Stimulated activated naive CD4-positive, alpha-beta T cell treated with Interleukin-2 at 50 U/mL for 16 hours (primary cell): ENCODE results near the gene RBFOX2.
"Not testable (repeated sequence)": the region's sequence is repeated elsewhere in the genome, so short reads cannot be mapped to it uniquely, and the experiment has no call there.

Source experiments
- DNase-seq: peaks from one replicate; lab custom pipeline; 2025; lab: John Stamatoyannopoulos, UW

The RBFOX2 gene

DNA sequence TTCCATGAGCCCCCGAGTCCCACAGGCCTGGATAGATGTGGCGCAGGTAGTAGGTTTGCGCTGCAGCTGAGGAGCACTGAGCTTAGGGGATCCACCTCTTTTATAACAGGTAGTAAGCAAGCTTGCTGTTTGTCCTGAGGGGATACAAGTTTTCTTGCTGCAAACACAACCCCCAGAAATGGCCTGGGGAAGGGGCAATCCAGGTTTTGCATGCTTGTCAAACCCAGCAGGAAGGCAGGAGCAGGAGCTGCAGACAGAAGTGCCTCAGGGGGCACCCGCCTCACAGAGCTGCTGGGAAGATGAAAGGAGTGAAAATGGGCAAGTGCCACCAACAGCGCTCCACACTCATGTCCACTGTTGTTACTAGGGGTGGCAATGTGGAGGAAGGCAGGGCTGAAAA is 292.5 kb downstream of the RBFOX2 start:
- DNase-seq, result no peak

DNA sequence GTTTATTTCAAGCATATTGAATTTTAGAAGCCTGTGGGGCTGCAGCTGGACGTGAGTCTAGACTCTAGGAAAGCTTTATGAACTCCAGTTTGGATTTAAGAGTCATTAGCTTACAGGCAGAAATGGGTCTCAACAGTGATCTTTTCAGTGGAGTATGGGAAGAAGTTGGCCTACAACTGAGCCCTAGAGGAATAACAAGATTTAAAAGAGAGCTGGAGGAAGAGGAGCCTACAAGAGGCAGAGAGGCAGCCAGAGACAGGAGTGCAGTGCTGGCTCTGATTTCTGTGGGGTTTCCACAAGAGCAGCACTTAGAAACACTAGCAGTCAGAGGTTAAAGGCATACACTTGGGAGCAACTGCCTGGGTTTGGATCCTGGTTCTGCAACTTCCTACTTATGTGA is 293.1 kb downstream of the RBFOX2 start:
- DNase-seq, result no peak

DNA sequence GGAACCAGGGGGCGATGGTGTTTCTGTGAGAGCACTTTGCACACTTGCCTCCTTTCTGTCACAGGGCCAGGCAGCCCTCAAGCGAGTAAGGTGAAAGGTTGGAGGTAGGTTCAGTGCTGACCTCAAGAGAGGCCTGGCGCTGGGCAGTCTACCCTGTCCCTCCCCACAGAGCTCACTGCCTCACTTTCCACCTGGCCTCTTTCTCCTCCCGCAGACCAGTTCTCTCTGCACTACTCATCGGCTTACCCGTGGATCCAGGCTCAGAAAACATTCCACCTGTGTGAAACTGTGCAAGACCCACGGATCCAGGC is 294.2 kb downstream of the RBFOX2 start:
- DNase-seq, result no peak

DNA sequence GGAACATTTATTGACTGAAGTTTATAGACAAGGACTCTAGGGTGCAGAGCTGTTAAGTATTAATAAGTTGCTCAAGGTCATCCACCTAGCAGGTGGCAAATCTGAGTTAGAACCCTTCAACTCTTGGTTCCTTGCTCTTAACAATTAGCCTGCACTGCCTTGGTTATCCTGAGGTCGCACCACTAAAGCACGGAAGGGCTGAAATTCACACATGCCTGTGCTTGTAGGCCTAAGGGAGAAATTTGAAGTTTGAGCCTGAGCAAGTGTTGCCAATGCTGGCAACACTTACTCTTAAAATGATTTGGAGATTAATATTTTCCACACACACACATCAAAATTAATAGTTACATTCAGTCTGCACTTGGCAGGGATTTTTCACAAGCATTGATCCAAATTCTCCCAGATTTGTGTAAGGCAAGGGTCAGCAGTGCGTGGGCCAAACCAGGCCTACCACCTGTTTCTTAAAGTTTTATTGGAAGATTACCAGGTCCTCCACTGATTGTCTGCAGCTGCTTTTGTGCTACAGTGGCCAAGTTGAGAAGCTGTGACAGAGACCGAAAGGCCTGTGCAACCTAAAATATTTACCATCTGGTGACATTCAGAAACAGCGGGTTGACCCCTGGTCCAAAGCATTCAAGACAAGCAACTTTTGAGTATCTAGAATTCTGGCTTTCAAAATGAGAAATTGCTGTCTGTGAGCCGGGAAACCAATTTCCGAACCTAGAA is 294.7 kb downstream of the RBFOX2 start:
- no peak for DNase-seq

DNA sequence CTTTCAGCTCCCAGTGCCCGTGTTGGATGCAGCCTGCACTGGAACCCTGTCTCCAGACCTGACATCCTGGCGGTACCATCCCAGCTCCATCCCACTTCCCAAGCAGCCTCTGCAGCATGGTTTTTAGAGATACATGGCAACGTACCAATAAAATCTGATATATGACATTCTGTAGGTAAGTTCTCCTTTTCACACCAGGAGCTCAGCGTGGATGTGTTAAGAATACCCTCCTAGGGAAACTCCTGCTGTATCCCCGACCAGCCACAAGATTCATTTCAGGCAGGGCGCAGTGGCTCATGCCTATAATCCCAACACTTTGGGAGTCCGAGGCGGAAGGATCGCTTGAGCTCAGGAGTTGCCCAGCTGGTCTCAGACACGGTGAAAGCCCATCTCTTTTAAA is 295.6 kb downstream of the RBFOX2 start:
- DNase-seq, result no peak

DNA sequence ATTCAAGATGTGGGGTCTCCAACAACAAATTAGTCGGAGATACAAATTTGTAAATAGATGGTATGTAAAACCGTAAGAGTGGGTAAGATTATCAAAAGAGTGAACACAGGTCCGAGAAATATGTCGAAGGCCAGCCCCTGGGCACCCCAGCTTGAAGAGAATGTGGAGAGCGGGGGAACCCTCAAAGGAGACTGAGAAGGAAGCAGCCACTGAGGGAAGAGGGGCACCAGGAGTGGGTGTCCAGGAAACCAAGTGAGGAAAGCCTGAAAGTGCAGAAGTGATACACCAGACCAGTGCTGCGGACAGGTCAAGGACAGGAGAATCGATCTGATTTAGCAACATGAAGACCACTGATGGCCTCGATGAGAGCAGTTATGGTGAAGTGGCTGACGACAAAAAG is 296.5 kb downstream of the RBFOX2 start:
- DNase-seq, result no peak

DNA sequence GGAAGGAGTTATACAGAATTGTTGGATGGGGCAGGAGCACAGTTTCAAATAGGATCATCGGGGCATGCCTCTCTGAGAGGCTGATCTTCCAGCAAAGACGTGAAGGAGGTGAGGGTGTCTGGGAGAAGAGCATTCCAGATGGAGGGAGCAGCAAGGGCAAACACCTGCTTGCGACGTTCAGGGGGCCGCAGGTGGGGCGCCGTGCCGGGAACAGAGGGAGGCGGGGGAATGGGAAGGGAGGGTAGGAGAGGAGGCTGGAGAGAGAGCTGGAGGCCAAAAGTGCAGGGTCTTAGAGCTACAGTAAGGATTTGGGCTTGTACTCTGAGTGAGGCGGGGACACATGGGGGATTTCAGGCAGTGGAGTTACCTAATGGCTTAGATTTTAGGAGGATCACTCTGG is 297.3 kb downstream of the RBFOX2 start:
- DNase-seq, result no peak

DNA sequence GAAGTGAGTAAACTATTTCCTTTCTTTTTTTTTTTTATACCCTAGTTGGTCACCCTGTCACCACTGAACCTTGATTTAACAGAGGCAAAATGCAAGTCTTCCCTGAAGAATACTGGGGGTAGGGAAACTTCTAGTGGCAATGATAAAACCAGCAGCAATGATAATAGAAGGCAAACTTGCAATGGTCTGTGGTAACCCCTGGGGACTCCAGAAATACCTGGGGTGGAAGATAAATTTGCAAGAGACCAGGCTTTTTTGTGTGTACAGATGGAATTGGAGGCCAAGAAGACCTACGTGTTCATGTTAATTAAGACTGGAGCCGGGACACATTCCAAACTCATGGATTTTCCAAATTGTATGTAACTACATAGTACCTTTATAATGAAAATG is 299.3 kb downstream of the RBFOX2 start:
- DNase-seq, result no peak

DNA sequence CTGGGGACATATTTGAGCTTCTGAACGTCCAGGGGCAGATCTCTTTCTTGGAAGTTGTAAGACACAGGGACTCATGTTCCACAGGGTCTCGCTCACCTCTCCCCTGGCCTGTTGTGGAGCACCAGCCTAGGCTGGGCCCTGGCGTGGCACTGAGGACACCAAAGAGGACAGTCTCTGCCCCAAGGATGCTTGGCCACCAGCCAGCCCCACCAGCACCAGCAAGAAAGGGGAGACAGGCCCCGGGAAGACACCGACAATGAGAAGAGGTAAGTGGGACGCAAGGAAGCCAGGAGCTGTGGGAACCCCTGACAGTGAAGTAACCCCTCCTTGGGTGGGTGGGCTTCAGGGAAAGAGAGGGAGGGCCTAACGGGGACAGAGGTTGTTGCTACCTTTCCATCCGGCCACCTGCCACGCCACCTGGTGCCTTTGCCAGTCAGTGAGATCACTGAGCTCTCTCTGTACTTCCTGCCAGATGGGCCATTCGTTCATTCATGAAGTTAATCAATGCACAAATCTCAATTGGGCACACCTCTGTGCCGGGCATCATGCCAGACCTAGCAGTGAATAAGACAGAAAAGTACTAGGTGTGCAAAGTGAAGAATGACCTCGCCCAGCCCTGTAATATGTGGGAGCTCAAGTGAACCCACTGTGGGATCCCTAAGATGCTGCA is 299.9 kb downstream of the RBFOX2 start:
- DNase-seq, result no peak

DNA sequence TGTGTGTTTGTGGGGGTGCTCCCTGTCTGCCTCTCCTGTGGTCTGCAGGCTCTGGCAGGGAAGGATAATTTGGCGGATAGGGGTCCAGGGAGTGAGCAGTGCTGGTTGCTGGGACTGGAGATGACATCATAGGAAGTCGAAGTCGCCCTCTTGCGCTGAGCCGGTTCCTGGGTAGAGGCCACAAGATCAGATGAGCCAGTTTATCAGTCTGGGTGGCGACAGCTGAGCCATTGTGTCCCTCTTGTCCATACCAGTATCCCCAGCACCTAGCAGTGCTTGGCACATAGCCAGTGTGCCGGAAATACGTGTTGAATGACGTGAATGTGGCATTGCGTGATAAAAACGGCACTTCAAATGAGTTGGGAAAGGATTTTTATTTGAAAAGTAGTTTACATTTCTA is 301.2 kb downstream of the RBFOX2 start:
- no peak for DNase-seq

DNA sequence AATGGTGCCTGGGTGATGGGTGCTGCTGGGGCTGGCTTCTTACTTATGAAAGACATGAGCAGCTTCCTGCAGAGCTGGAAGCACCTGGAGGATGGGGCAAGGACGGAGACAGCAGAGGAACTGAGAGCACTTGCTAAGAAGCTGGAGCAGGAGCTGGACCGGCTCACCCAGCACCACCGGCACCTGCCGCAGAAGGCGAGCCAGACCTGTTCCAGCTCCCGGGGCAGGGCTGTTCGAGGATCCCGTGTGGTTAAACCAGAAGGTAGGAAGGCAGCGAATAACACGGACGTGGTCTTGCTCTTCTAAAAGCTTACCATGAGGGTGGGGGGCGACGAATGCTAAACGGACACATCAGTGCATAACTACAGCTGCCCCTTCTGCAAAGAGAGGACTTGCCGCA is 301.7 kb downstream of the RBFOX2 start:
- no peak for DNase-seq

DNA sequence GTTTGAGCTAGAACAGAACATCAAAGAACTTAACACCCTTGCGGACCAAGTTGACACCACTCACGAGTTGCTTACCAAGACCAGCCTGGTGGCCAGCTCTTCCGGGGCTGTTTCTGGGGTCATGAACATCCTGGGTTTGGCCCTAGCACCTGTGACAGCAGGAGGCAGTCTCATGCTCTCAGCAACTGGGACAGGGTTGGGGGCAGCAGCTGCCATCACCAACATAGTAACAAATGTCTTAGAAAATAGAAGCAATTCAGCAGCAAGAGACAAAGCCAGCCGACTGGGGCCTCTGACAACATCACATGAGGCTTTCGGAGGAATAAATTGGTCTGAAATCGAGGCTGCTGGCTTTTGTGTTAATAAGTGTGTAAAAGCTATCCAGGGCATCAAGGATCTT is 302.2 kb downstream of the RBFOX2 start:
- no peak for DNase-seq

DNA sequence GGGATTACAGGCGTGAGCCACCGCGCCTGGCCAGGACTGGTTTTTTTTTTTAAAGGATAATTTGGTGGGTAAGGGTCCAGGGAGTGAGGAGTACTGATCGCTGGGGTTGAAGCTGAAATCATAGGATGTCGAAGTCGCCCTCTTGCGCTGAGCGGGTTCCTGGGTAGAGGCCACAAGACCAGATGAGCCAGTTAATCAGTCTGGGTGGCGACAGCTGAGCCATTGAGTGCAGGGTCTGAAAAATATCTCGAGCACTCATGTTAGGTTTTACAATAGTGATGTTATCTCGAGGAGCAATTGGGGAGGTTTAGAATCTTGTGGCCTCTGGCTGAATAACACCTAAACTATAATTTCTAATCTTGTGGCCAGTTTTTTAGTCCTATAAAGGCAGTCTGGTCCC is 303.1 kb downstream of the RBFOX2 start:
- DNase-seq, result no peak

DNA sequence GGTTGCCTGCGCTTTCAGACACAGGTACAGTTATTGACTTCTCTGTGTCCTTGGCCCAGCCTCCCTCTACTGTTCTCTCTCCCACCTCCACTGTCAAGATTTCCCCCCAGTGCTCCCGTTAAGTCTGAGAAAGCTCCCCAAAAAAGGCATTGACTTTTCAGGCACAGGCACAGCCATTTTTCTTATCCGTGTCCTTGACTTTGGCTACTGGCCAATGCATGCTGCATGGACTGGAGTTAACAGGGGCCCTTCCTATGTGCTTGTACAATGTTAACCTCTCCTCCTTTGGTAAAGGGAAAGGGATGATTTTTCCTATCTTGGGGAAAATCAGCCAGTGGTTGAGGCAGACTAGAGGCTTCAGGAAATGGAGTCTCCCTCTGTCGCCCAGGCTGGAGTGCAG is 306.7 kb downstream of the RBFOX2 start:
- no peak for DNase-seq

DNA sequence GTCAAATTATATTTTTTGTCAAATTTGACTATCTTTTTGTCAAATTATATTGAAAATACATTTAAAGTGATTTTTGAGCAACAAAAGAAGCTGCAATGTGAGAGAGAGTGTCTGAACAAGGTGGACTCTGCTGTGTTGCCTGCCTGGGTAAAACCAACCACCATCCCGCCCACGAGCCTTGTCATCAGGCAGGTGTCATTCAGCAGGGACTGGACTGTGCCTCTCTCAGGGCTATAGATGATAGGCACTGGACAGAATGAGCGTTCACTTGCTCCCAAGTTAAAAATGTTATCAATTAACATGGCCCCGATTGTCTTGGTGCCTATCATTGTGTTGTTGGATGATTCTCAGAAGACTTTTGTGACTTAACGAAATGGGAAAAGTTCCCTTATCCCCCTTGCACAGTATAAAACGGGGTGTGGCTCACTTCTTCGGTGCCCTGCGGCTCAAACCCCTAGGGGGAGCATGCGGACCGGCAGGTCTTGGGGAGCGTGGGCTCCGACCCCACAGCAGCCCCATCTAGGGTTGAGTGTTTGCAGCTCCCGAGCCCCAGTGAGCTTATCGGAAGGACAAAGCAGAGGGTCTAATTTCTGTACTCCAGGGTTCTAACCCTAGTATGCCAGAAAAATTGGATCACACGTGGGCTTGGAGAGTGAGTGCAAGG is 309.3 kb downstream of the RBFOX2 start:
- no peak for DNase-seq

DNA sequence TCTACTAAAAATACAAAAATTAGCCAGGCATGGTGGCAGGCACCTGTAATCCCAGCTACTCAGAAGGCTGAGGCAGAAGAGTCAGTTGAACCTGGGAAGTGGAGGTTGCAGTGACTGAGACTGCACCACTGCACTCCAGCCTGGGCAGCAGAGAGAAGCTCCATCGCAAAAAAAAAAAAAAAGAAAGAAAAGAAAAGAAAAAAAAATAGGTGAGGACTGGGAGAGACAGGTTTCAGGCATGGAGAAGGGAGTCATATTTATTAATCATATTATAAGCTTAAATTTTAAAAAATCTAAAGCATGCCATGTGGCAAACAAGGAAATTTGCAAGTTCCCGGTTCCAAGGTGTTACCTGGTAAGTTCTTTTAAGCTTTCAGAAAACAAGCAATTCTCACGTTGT is 311.1 kb downstream of the RBFOX2 start, which contains the start of gene APOL5:
Gene APOL5 (plus strand): TSS at position 301 of the 400 bp plus-strand sequence. CDS start 0 bp downstream, at position 301.
- DNase-seq, result no peak

DNA sequence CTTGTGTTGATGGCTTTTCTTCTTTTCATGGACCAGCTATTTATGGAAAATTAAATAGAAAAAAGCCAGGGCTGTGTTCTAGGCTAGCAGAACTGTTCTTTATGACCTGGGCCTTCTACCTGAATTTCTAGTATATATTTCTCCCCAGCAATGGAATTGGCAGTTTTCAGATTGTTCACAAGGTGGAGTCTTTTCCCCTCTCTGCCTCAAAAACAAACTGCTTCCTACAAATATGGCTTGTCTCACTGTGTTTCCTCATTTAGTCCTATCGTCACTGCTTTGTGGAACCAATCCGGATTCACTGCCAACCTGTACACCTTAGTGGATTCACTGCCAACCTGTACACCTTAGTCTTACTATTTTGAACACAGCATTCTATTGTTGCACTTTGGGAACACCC is 316.0 kb downstream of the RBFOX2 start:
- no peak for DNase-seq

DNA sequence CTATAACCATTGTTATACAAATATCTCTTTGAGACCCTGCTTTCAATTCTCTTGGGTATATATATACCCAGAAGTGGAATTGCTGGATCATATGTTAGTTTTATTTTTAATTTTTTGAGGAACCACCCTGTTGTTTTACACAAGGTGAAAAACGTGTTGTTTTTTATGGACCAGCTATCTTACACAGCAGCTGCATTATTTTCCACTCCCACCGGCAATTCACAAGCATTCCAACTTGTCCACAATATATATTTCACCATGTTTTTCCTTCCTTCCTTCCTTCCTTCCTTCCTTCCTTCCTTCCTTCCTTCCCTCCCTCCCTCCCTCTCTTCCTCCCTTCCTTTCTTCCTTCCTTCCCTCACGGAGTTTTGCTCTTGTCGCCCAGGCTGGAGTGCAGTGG is 317.3 kb downstream of the RBFOX2 start:
- no peak for DNase-seq

DNA sequence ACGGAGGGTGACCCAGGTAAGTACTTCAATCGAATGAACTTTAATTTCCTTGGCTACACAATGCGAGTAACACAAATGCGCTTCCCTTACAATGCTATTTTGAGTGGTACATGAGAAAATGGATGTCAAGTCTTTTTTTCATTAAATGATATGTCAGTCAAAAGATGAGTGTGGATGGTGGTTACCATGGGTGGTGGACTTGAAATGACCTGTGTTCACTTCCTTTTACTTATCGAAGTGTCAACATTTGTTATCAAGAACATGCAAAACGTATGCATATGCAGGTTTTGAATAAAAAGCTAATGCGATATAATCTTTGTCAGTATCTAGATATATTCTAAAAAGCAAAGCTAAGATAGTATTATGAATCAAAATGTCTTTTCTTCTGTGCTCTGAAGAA is 319.7 kb downstream of the RBFOX2 start:
- no peak for DNase-seq

DNA sequence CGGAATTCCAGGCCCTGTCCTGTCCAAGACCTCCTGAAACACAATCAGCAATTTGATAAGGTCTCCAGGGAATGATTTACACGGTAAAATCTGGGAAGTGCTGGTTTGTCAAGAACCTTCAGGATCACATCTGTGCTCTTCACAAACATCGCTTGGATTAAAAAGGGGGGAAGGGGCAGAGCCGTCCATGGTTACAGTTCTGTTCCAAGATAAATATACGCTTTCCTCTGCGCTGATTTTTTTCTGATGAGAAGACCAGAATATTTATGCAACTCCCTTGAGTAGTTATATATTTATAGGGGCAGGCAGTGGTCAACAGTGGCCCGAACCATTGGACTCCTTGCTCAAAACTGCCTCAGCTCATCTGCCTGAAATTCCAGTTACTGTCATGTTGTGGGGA is 320.2 kb downstream of the RBFOX2 start:
- DNase-seq, result no peak

DNA sequence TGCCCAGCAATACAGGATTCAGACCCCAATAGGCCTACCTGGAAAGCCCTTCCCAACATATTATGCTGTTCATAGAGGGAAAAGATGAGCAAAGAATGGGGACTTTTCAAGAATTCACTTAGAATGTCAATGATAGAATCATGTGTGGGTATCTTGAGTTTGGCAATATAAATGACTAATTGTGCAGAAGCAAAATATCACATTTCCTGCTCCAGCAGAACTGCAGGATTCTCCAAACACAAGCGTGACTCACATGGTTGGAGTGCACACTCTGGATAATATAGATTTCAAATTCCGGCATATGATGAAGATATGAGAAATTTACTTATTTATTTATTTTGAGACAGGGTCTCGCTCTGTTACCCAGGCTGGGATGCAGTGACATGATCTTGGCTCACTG is 323.5 kb downstream of the RBFOX2 start:
- no peak for DNase-seq

DNA sequence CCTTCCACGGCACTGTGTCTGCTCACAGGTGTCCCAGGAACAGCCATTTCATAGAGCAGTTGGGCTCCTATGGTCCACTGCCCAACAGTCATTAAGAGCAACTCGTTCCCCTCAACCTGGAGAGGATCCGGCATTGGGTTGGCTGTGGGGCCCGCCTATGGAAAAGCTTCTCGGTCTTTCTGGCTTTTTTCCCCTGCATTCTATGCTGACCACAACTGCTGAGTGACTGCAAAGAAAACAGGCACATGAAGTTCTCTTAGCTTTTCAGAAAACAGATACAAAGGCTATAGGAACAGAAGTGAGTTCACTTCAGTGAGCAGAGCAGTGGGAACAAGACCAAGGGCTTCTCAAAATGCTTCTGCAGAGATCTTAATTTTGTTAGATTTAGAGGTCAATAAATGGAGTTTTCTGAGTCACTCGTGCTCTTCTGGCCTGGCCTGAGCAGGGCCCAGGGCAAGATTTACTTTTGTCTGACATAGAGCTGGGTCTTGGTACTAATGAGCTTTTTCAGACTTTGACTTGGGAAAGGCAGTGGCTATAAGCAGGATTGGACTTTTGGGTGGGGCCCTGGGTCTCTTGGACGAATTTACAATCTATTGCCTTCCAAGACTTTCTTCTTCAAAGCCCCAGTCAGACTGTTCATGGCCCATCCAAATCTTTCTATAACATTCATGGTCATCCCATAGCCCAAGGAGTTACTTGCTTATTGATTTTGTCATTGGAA is 324.6 kb downstream of the RBFOX2 start:
- DNase-seq, result no peak

DNA sequence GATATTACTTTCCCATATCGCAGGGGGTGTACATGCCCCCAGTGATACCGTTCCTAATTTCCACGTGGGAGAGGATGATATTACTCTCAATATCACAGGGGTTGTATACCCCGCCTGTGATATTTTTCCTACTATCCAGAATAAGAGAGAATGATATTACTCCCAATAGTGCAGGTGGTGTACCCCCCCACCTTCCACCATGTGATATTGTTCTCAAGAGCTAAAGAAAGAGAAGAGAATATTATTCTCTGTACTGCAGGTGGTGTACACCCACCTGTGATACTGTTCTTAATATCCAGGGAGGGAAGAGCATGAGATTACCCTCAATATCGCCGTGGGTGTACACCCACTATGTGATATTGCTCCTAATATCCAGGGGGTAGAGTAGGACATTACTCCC is 328.8 kb downstream of the RBFOX2 start:
- not testable (repeated sequence) for DNase-seq
